ENCODE measurements around the gene ROS1. TPM values are rescaled to one million over a fixed set of nuclear protein-coding genes. Genes with fewer than 3 reads are reported as not detected.
A peak's percentile ranks its signal among the peaks of the same experiment; 100 is the strongest.

Gene ROS1
- total RNA-seq, 4 donors from 2014 or later = under 0.01 to 0.06 TPM; not detected in 2

DNA sequence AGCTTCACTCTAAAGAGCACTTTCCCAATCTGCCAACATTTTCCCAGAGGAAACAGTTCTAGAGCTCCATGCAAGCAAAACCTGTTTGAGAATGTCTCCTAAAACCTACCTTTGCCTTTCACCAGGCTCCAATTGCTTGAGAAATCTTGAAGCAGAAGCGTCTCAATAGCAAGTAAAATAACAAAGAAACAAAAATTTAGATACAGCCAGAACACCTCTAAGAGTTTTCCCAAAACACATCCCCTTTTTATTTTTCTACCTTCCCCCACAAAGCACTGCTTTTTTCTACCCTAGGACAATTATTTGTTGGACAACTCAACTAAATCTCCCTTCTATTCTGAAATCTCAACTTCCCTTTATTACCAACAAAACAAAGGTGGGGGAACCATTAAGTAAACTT, 156.8 kb downstream of the ROS1 start:
- Histone ChIP-seq H3K36me3 (no peaks in the 10 kb centered on the region), H3K4me3 (no peak overlapping the region), H3K27ac (replicated peaks in 1 of 4) (no peak overlapping the region), H3K27me3 (peaks cover 4 to 98% (median 72%) of the 10 kb centered on the region in 4 donors), H3K4me1 (peaks cover 23 to 45% (median 39%) of the 10 kb centered on the region in 4 donors), H3K9me3 (no peaks in the 10 kb centered on the region)
- no peak for DNase-seq (ENCODE audit: extremely low spot score)
- TF ChIP-seq, protein P1, sequence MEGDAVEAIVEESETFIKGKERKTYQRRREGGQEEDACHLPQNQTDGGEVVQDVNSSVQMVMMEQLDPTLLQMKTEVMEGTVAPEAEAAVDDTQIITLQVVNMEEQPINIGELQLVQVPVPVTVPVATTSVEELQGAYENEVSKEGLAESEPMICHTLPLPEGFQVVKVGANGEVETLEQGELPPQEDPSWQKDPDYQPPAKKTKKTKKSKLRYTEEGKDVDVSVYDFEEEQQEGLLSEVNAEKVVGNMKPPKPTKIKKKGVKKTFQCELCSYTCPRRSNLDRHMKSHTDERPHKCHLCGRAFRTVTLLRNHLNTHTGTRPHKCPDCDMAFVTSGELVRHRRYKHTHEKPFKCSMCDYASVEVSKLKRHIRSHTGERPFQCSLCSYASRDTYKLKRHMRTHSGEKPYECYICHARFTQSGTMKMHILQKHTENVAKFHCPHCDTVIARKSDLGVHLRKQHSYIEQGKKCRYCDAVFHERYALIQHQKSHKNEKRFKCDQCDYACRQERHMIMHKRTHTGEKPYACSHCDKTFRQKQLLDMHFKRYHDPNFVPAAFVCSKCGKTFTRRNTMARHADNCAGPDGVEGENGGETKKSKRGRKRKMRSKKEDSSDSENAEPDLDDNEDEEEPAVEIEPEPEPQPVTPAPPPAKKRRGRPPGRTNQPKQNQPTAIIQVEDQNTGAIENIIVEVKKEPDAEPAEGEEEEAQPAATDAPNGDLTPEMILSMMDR (IDR thresholded peaks at IDR 0.05) = no peak
- no peak for TF ChIP-seq EP300 (IDR thresholded peaks at IDR 0.05)
- no peak for TF ChIP-seq POLR2A (IDR thresholded peaks at IDR 0.05; ENCODE audit: low read depth)
- no peak for TF ChIP-seq POLR2AphosphoS5 (IDR thresholded peaks at IDR 0.05)
- WGBS = 20% methylated on average over 1 of the region's 1 CpG
- intact Hi-C loops (cut with DNase I) = no loop called here

DNA sequence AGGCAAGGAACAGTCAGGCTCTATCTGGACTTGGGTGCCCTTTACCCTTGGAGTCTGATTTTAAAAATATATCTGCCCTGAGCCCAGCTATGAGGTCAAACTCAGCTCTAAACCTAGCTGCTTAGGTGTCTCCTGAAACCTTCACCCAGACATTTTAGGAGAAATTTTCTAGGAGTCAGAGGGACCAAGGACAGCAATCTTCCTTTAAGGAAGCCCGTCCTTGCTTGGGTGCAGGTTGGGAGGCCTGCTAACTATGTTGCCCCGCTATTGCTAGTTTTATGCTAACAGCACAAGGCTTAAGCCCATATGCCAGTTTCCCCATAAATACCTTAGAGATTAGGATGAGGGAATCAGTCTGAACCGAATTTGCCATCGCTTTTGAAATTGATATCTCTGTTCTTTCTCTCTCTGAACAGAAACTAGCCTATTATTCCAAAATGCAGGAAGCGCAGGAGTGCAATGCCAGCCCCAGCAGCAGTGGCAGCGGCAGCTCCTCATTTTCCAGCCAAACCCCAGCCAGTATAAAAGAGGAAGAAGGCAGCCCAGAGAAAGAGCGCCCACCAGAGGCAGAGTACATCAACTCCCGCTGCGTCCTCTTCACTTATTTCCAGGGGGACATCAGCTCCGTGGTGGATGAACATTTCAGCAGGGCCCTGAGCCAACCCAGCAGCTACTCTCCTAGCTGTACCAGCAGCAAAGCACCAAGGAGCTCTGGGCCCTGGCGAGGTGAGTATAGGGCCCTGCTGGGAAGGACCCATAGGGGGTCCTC, 157.8 kb downstream of the ROS1 start:
- 10% methylated on average over 11 of the region's 11 CpGs for WGBS
- peaks cover 4 to 100% (median 78%) of the 10 kb centered on the region in 4 donors for H3K27me3 ChIP-seq
- peaks cover 23 to 45% (median 39%) of the 10 kb centered on the region in 4 donors for H3K4me1 ChIP-seq
- intact Hi-C loops (cut with DNase I) = no loop called here
- no peaks in the 10 kb centered on the region for H3K9me3 ChIP-seq
- peak; percentile 88 for DNase-seq (ENCODE audit: extremely low spot score)
- no peak overlapping the region for H3K4me3 ChIP-seq
- H3K36me3 ChIP-seq = no peaks in the 10 kb centered on the region
- no peak overlapping the region for H3K27ac ChIP-seq (replicated peaks in 1 of 4)
- no peak for TF ChIP-seq EP300 (IDR thresholded peaks at IDR 0.05)
- TF ChIP-seq POLR2A (IDR thresholded peaks at IDR 0.05; ENCODE audit: low read depth) = no peak
- TF ChIP-seq, protein P1 (IDR thresholded peaks at IDR 0.05) = no peak
- TF ChIP-seq POLR2AphosphoS5 (IDR thresholded peaks at IDR 0.05) = no peak

DNA sequence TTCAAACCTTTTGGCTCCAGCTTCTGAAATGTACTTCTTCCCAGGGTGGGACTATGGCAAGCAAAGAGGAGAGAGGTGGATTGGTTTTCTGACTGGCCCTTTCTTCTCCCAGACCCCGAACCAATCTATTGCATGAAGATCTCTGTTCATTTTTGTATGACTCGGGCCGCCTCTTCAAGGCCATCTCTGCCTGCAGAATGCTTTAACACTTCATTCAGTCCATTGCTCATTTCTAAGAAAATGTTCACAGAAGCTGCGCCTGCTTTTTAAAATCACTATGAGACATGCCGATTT, 158.7 kb downstream of the ROS1 start:
- intact Hi-C loops (cut with DNase I) = no loop called here
- no peaks in the 10 kb centered on the region for H3K9me3 ChIP-seq
- WGBS = 28% methylated on average over 5 of the region's 5 CpGs
- peak; percentile 60 for DNase-seq (ENCODE audit: extremely low spot score)
- H3K27me3 ChIP-seq = peaks cover 4 to 100% (median 77%) of the 10 kb centered on the region in 4 donors
- H3K36me3 ChIP-seq = no peaks in the 10 kb centered on the region
- peaks cover 23 to 45% (median 39%) of the 10 kb centered on the region in 4 donors for H3K4me1 ChIP-seq
- TF ChIP-seq, protein P1 (IDR thresholded peaks at IDR 0.05) = no peak
- TF ChIP-seq EP300 (IDR thresholded peaks at IDR 0.05) (no peak), POLR2AphosphoS5 (IDR thresholded peaks at IDR 0.05) (no peak), POLR2A (IDR thresholded peaks at IDR 0.05; ENCODE audit: low read depth) (no peak)
- H3K27ac ChIP-seq (replicated peaks in 1 of 4) = no peak overlapping the region
- no peak overlapping the region for H3K4me3 ChIP-seq

DNA sequence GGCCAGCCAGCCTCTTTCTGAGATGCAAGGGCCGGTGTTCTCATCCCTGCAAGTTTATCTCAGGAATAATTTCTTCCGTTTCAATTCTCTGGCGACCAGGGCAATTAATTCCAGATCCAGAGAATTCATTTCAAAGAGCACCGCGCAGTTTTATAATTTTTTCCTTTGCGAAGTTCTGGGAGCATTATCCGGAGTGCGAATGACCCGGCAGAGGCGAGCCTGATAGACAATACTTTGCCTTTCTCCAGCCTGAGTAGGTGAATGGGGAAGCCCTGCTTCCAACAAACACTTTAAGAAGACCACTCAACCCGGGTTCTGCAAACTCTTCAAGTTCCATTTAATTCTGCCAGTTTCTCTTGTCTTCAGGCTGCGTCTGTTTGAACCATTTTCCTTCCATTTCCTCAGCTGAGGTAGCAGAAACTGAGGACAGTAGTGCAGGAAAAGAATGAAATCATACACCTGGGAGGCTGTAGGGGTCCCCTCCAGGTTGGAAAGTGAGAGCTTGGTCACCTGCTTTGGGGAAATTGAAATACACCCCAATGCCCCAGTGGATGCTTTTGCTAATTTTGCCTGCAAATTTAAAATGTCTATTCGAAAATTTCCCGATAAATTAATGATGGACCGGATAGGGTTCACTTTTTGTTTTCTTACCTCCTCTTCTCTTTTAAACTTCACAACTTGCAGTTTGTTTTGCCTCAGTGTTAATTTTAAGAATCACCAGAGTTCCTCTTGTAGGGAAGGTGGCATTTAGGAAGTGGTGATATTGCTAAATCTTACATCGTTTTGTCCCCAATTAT, 159.3 kb downstream of the ROS1 start:
- Histone ChIP-seq H3K4me1 (peaks cover 23 to 45% (median 39%) of the 10 kb centered on the region in 4 donors), H3K4me3 (peak overlapping the region; percentile 51 to 59 (median 52)), H3K9me3 (no peaks in the 10 kb centered on the region), H3K27me3 (peaks cover 4 to 99% (median 71%) of the 10 kb centered on the region in 4 donors), H3K27ac (replicated peaks in 1 of 4) (no peak overlapping the region), H3K36me3 (no peaks in the 10 kb centered on the region)
- WGBS = 14% methylated on average over 16 of the region's 16 CpGs
- peak; percentile 57 for DNase-seq (ENCODE audit: extremely low spot score)
- intact Hi-C loops (cut with DNase I) = no loop called here
- TF ChIP-seq POLR2A (IDR thresholded peaks at IDR 0.05; ENCODE audit: low read depth) (no peak), POLR2AphosphoS5 (IDR thresholded peaks at IDR 0.05) (no peak)
- TF ChIP-seq, protein P1 (IDR thresholded peaks at IDR 0.05) = no peak
